ENCODE measurements around the gene KRT3.

The KRT3 gene

DNA sequence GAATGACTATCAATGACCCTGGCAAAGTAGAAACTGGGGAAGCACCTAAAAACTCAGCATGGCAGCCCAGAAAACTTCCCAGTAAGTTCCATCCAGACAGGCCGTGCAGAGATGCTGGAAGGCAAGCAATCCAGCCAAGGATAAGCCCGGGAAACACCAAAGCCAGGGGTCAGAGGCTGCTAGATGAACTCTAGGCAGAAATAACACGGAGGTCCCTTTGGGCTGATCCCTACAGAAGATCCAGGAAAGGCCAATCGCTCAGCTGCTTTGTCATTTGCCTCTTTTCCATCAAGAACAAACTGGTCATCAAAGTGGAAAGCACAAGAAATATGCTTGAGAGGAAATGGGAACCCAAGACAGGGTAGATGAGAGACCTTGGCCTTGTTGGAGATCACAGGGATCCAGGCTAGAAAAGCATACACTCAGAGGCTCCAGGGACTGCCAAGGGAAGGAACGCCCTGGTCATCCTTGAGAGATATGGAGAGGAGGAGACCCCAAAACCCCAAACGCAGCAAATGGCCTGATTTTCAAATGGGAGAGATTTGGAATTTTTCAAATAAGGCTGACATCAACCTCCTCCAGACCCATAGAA is 31.7 kb upstream of the KRT3 start:
- no peak for DNase-seq (ENCODE audit: low read depth in 3 of 3)

- DNase-seq (ENCODE audit: low read depth in 3 of 3), result no peak
These were observed 30.9 kb upstream of the KRT3 start for GRCh38 chr12:52826611-52827498.

GRCh38 chr12:52825961-52826360 is 30.0 kb upstream of the KRT3 start:
- DNase-seq (ENCODE audit: low read depth in 3 of 3), result no peak

- DNase-seq (ENCODE audit: low read depth in 3 of 3), result no peak
These were observed 29.0 kb upstream of the KRT3 start for GRCh38 chr12:52824741-52825410.

DNA sequence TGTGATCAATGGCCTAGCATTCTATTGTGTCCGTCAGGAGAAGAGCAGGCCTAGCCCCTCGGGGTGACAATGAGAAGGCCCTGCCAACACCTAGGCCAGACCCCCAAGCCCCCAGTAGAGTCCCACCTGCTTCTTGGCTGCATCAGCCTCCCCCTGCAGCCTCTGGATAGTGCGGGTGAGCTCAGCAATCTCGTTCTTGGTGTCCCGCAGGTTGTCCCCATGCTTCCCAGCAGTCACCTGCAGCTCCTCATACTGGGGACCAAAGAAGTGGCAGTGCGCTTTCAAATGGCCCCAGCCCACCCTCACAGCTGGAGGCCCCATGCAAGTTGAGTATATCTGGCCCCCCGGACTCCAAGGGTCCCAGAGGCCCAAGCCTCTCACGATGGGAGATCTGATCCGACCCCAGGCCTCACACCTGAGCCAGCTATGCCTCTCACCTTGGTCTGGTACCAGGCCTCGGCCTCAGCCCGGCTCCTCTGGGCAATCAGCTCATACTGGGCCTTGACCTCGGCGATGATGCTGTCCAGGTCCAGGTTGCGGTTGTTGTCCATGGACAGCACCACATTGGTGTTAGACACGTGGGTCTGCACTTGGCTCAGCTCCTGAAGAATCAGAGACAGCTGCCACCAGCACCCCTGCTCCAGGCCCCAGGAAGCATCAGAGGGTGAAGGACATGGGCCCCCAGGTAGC is 28.0 kb upstream of the KRT3 start:
- no peak for DNase-seq (ENCODE audit: low read depth in 3 of 3)

- DNase-seq (ENCODE audit: low read depth in 3 of 3), result no peak
These were observed 27.0 kb upstream of the KRT3 start for GRCh38 chr12:52822771-52823510.

DNA sequence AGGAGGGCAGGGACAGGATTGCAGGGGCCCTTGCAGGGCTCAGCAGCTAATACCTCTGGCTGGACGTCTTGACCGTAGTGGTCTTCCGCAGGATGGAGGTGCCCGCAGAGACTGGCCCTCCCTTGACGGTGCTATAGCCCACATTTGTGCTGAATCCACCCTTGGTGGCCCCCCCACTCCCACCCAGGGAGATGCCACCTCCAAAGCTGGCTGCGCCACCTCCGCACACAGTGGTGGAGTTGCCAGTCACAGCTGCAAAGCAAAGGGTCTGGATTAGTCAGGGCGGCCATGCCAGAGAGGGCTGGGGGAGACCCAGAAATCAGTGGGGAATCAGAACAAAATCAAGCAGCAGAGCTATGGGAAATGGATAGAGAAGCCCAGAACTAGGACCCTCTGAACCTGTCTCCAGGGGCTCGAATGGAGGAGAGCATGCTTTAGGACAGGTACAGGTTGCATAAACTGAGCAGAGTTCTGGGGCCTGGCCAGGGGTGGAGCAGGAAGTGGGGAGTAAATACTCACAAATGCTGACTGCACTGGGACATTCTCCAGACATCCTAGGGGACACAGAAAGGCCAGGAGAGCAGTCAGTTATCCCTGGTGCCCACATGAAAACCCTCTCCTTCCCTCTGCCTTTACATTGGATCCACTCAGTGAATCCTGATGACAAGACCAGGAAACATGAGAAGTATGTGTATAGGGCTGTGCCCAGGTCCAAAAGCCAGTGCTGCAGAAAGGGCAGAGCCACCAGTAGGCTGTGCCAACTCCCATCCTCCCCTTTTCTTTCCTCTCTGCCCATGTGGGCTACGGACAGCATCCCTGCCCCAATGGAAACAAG is 26.1 kb upstream of the KRT3 start:
- no peak for DNase-seq (ENCODE audit: low read depth in 3 of 3)

DNA sequence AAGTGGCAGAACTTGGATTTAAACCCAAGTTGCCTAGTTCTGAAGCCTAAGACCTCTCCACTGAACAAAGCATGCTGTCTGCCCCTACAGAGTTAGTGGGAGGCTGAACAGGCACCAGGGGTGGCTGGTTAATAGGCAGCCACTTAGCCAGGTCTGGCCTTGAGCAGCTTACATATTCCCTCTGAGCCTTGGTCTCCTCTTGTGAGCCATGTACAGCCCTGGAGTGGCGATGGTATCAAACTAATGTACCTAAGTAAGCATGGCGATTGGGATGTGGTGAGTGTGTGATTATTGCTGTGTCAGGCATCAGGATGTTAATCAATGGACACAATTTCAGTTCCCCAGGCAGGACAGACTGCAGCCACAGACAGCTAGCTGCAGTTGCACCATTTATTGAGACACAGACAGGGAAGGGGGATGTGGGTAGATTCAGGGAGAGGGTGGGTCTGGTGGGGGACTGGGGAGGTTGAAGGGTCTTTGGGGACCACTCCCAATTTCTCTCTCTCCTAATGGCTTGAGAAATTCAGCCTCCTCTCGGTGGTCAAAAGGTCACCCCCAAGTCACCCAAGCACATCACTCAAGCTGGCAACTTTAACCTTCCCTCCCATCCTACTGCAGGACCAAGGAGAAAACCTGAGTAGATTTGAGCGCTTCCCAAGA is 25.3 kb upstream of the KRT3 start:
- DNase-seq (ENCODE audit: low read depth in 3 of 3), result no peak

DNA sequence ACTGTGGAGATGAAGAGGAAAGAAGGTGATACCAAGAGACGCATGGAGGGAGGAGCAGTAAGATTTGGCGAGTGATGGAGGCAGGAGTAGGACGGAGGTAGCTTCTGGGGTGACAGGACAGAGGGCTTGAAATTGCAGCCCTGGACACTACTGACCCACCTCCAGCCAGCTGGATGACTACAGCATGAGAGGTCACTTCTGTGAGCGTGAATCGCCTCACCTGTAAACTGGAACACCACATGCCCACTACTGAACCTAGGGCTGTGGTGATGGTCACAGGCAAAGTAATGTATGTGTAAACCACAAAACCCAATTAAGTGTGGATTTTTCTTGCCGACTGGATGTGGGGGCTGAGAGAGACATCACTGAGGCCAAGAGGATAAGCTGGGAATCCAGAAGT is 24.6 kb upstream of the KRT3 start:
- DNase-seq (ENCODE audit: low read depth in 3 of 3), result no peak

DNA sequence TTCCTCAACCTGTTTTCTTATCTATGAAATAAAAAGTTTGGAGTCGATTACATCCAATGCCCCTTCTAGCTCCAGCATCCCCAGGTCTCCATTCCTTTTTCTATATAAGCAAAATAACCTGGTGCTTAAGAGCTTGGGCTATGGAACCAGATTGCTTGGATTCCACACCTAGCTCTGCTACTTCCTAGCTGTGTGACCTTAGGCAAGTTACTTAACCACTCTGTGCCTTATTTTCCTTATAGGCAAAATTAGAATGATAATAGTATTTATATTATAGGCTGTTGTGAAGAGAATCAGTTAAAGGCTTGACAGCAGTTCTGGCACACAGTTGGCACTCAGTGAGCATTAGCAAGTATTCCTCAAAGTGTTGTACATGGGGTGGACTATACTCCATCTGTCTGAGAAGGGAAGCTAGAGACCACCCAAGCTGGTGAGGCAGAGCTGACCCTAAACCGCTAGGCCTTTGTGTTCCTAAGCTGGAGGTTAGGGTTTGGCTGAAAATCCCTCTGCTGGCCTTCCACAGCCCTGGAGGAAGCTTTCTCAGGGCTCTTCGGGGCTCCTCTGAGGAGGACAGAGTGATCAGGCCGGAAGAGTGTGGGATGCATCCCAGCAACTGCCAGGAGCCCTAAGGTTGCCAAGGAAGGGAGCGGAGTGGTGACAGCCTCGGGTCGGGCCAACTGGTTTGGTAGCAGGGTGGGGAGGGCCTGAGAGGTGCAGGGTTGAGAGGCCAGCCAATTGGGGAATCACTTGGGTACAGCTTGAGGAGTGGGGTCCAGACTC is 24.0 kb upstream of the KRT3 start:
- DNase-seq (ENCODE audit: low read depth in 3 of 3), result no peak

DNA sequence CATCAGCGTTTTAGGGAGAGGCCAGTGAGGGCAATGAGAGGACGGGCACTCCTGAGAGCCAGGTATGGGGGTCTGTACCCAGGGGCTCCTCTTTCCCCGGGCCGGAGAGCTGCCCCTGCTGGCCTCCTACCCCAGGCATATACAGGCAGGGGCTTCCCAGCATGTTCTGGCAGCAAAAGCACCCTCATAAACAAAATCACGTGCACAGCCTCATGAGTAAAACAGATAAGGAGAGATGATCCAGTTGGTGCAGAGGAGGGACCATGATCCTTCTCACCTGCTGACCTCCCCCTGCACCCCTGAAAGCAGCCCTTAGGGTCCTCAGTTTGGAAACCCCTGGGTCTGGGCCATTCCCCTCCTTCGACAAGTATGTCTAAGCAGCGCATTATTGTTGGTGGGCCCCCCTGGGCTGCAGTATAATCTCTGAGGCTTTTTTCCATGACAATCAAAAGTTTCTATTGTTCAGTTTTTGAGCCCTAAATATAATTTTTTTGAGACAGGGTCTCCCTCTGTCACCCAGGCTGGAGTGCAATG is 23.0 kb upstream of the KRT3 start:
- DNase-seq (ENCODE audit: low read depth in 3 of 3), result no peak

GRCh38 chr12:52818388-52818787 is 22.5 kb upstream of the KRT3 start:
- no peak for DNase-seq (ENCODE audit: low read depth in 3 of 3)

DNA sequence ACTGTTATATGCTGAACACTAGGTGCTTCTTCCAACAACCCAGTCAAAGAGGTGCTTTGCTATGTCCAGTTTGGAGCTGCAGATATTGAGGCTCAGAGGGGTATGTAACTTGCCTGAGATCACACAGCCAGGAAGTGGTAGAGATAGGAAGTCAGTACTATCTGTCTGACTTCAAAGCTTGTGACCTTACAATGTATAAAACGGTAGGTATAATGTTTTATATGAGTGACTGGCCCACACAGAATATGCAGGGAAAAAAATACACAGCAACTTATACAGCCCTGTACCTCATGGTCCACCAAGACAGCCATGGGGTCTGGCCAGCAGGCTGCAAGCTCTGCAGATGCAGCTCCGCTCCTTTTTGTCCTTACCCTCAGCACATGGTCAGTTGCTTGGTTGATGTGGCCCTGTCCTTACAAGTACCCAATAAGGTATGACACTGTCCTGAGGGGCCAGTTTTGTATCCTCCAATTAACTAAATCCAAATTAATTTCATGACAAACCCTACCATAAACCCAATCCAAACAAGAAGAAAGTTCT is 21.9 kb upstream of the KRT3 start:
- DNase-seq (ENCODE audit: low read depth in 3 of 3), result no peak

DNA sequence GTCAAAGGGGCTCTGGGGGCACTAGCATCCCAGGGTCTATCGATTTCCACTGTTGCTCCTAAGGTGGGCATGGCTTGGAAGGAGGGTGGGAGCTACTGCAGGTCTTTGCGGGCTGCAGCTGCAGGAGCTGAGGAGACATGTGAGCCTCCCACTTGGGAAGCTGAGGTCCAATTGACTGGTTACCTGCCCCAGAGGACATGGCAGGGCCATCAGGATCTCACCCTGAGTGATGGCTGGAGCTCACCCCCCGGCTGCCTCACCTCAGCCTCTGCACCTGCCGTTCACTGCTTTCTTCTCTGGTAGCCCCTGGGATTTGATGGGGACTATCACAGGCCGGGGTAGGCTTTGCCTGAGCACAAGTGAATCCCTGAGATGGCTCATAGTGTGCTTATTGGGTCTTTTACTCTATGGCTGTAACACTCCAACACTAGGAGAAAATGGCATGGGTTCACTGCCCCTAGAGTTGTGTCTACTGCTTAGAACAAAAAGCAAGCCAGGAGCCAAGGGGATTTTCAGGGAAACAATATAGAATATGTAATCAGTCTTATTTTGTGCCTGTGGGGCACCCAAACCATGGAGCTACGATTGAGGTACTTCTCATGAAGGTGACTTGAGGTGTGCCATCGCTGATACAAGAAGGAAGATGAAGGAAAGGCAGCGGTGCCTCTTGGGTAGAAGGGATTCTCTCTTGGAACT is 21.2 kb upstream of the KRT3 start:
- no peak for DNase-seq (ENCODE audit: low read depth in 3 of 3)

DNA sequence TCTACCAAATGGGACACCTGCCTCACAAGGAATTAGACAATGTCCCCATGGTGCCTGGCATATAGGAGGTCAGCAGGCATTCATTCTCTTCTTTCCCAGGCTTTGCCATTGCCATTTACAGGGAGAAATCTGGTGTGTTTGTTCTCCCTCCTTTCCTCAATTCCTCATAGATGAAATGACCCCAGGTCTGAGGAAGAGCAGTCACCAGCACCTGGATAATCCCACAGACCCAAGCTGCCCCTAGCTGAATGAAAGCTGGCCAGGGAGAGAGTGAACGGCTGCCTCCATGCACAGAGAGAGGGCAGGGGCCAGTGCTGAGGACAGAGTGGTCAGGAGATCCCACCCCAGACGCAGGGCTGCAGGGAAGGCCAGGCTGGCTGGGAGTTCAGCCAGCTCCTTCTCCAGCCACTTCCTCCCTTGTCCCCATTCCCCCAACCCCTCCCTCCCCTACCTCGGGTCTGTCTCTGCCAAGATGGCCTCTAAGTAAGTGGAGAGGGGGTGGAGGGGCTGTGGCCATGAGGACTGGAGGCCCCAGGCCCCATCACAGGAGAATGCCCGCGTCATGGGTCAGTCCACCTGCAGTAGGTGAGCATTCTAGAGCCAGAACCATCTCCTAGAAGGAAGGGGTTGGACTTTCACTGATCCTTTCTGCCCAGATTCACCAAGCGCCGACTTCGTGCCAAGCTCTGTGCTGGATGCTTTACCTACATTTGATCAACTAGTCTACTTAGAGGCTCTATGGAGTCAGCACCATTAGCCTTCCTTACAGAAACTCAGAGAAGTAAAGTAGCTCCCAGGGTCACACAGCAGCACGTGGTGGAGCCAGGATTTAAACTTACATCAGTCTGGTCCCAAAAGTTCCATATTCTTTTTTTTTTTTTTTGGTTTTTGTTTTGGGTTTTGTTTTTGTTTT is 20.0 kb upstream of the KRT3 start:
- DNase-seq (ENCODE audit: low read depth in 3 of 3), result no peak

- DNase-seq (ENCODE audit: low read depth in 3 of 3), result no peak
These were observed 19.2 kb upstream of the KRT3 start for GRCh38 chr12:52815161-52815560.

DNA sequence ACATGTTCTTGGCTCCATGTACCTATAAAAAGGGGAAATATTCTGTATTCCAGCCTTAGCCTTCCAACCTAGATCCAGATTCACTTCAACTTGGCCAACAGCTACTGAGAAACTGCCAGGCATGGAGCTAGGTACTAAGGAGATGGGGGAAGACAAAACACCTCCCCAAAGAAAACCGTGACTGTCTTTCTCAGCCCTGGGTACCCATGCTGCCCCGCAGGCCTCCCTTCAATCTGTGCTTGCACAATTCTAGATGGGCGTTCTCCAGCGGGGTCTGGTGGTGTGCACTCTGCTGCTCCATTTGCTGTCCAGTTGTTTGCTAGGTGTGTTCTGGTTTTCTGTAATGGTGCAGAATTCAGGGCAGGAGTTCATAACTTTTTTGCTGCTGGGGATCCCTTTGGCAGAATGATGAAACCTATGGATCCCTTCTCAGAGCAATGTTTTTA is 18.8 kb upstream of the KRT3 start:
- no peak for DNase-seq (ENCODE audit: low read depth in 3 of 3)

Measured in stimulated activated CD4-positive, alpha-beta T cell treated with anti-CD3 and anti-CD28 coated beads, TNF-alpha, amount 100 ng/mL, for 48 hours (primary cell).